K562 (cell line): ENCODE measurements around the gene PHF21A. TPM values are rescaled to one million over a fixed set of nuclear protein-coding genes. Genes with fewer than 3 reads are reported as not detected.

Experiments
- BRD9 ChIP-seq: fragments of 450-650 bp; IDR thresholded peaks from 2 replicates; pipeline ENCODE4 v1.6.1; 2018; ENCODE audit warnings: low read depth; ENCODE audit not compliant: partially characterized antibody
- CBFA2T3 ChIP-seq: fragments of 450-650 bp; IDR thresholded peaks from 2 replicates; pipeline ENCODE4 v1.6.1; 2017
- CTBP1 ChIP-seq: fragments of 450-650 bp; IDR thresholded peaks from 2 replicates; pipeline ENCODE4 v1.6.1; 2016; ENCODE audit warnings: borderline replicate concordance
- DDX20 ChIP-seq: fragments of 450-650 bp; IDR thresholded peaks from 2 replicates; pipeline ENCODE4 v1.6.1; 2016; ENCODE audit warnings: missing genetic modification characterization, low read depth, mild to moderate bottlenecking, missing compliant biosample characterization, moderate library complexity
- EGR1 ChIP-seq: fragments of 450-650 bp; conservative IDR thresholded peaks from 2 replicates; pipeline ENCODE4 v1.6.1; 2017; ENCODE audit warnings: mild to moderate bottlenecking
- EP300 ChIP-seq: IDR thresholded peaks from 2 replicates; pipeline ENCODE4 v1.6.1; 2012; ENCODE audit warnings: low read length, improper control_type of control experiment
- FOXJ2 ChIP-seq: fragments of 200-800 bp; sonication (Bioruptor generic); IDR thresholded peaks from 2 replicates; pipeline ENCODE4 v1.6.1; 2016; ENCODE audit warnings: missing genetic modification characterization, missing compliant biosample characterization
- GATA2 ChIP-seq: sonication (generic); formaldehyde crosslinking; IDR thresholded peaks from 2 replicates; pipeline ENCODE4 v1.4.0; 2020; ENCODE audit warnings: mild to moderate bottlenecking, missing genetic modification reagents
- HMBOX1 ChIP-seq: sonication (generic); IDR thresholded peaks from 2 replicates; pipeline ENCODE4 v1.6.1; 2016
- HOXB6 ChIP-seq: fragments of 250-450 bp; sonication (Bioruptor Pico); IDR thresholded peaks from 2 replicates; pipeline ENCODE4 v1.5.1; 2022; ENCODE audit warnings: mild to moderate bottlenecking, borderline replicate concordance
- IFI16 ChIP-seq: fragments of 250-450 bp; sonication (Bioruptor Pico); IDR thresholded peaks from 2 replicates; pipeline ENCODE4 v2.1.2; 2022; ENCODE audit warnings: mild to moderate bottlenecking, inconsistent platforms
- ILK ChIP-seq: fragments of 450-650 bp; IDR thresholded peaks from 2 replicates; pipeline ENCODE4 v1.6.1; 2016; ENCODE audit warnings: missing genetic modification characterization, low read depth, mild to moderate bottlenecking, missing compliant biosample characterization, moderate library complexity, borderline replicate concordance
- LARP7 ChIP-seq: fragments of 450-650 bp; IDR thresholded peaks from 2 replicates; pipeline ENCODE4 v1.6.1; 2016
- LCOR ChIP-seq: sonication (generic); formaldehyde crosslinking; IDR thresholded peaks from 2 replicates; pipeline ENCODE4 v1.8.0; 2022; ENCODE audit warnings: mild to moderate bottlenecking, missing genetic modification reagents
- MLX ChIP-seq, 2 experiments: fragments of 450-650 bp in 1 of 2; sonication (generic) in 1 of 2; formaldehyde crosslinking; conservative IDR thresholded peaks; 2 replicates each; pipeline versions ENCODE4 v1.4.0 to v1.8.1; 2020 to 2022; ENCODE audit warnings: mild to moderate bottlenecking in 1 of 2, missing genetic modification reagents in 1 of 2
- MYC ChIP-seq, 2 experiments: fragments of 250-450 bp in 1 of 2; sonication (Bioruptor Pico) in 1 of 2; IDR thresholded peaks; 2 replicates each; pipeline versions ENCODE4 v1.5.1 to v1.6.1; 2012 to 2021; ENCODE audit warnings: low read depth in 2 of 2, borderline replicate concordance in 1 of 2, improper control_type of control experiment in 1 of 2, low read length in 1 of 2, mild to moderate bottlenecking in 1 of 2, moderate library complexity in 1 of 2
- NFXL1 ChIP-seq: fragments of 450-650 bp; formaldehyde crosslinking; IDR thresholded peaks from 2 replicates; pipeline ENCODE4 v1.4.0; 2021; ENCODE audit warnings: mild to moderate bottlenecking
- NR2F6 ChIP-seq: fragments of 450-650 bp; formaldehyde crosslinking; IDR thresholded peaks from 2 replicates; pipeline ENCODE4 v1.4.0; 2020; ENCODE audit warnings: mild to moderate bottlenecking
- POLR2AphosphoS2 ChIP-seq: IDR thresholded peaks from 2 replicates; pipeline ENCODE4 v1.6.1; 2012; ENCODE audit warnings: low read length, improper control_type of control experiment
- POLR2B ChIP-seq: fragments of 450-650 bp; IDR thresholded peaks from 2 replicates; pipeline ENCODE4 v1.6.1; 2018; ENCODE audit warnings: low read depth; ENCODE audit not compliant: partially characterized antibody
- TFAP4 ChIP-seq: sonication (generic); formaldehyde crosslinking; IDR thresholded peaks from 2 replicates; pipeline ENCODE4 v1.8.0; 2022; ENCODE audit warnings: missing genetic modification reagents, mild to moderate bottlenecking, moderate library complexity, borderline replicate concordance
- ZBTB7A ChIP-seq: IDR thresholded peaks from 2 replicates; pipeline ENCODE4 v1.6.1; 2011; ENCODE audit warnings: low read depth, mild to moderate bottlenecking, low read length, moderate library complexity, borderline replicate concordance; ENCODE audit not compliant: control insufficient read depth
- ZEB2 ChIP-seq: fragments of 450-650 bp; IDR thresholded peaks from 2 replicates; pipeline ENCODE4 v1.6.1; 2016
- ZNF143 ChIP-seq: sonication (generic); formaldehyde crosslinking; IDR thresholded peaks from 2 replicates; pipeline ENCODE4 v1.9.0; 2022; ENCODE audit warnings: mild to moderate bottlenecking, missing genetic modification reagents
- ZNF184 ChIP-seq: sonication (generic); formaldehyde crosslinking; IDR thresholded peaks from 2 replicates; pipeline ENCODE4 v1.5.0; 2020; ENCODE audit warnings: missing genetic modification reagents
- ZNF311 ChIP-seq: fragments of 250-450 bp; sonication (Bioruptor Pico); IDR thresholded peaks from 2 replicates; pipeline ENCODE4 v1.4.0; 2020; ENCODE audit warnings: mild to moderate bottlenecking, moderate library complexity
- ZNF584 ChIP-seq: fragments of 200-800 bp; sonication (Bioruptor generic); IDR thresholded peaks from 2 replicates; pipeline ENCODE4 v1.6.1; 2016; ENCODE audit warnings: low read depth, mild to moderate bottlenecking, missing genetic modification characterization, missing compliant biosample characterization
- ZZZ3 ChIP-seq: fragments of 450-650 bp; IDR thresholded peaks from 2 replicates; pipeline ENCODE4 v1.6.1; 2016; ENCODE audit warnings: antibody characterized with exemption, mild to moderate bottlenecking, moderate library complexity
- polyA plus RNA-seq, 8 experiments: library from polyadenylated mRNA; depleted of rRNA in 4 of 8; stranded (reverse) in 5 of 8; unstranded in 3 of 8; fragments of >200 nt; fragmentation: Nextera tagmentation in 2 of 8; fragmentation: Illumina TruSeq in 1 of 8; extraction: Ambion mirVana in 2 of 8; extraction: Trizol in 1 of 8; gene quantifications; 2 replicates each; pipeline versions ENCODE4 v1.2.1 to v1.2.3, GENCODE V29; 2011 to 2014; ENCODE audit warnings: inconsistent platforms in 1 of 8, missing spikeins in 1 of 8
- total RNA-seq, 7 experiments: library from RNA; depleted of rRNA in 6 of 7; stranded (reverse); fragments of >200 nt in 6 of 7; fragmentation: Illumina TruSeq in 2 of 7; extraction: Trizol in 2 of 7; gene quantifications; 2 replicates each; pipeline versions ENCODE4 v1.2.1 to v1.2.3, GENCODE V29; 2011 to 2021; ENCODE audit warnings: low replicate concordance in 1 of 7

The PHF21A gene
- total and polyA plus RNA-seq, 9 of the 15 experiments (the other 6 are each of a cell fraction or from before 2014, with no cell fraction given) = 1.5 to 32.4 (median 10.7) TPM

- TF ChIP-seq BRD9 = peak; percentile 20
- TF ChIP-seq IFI16 (CRISPR knock-in tag) = no peak
- TF ChIP-seq TFAP4 = peak; percentile 60; the same call in 1 of the 2 replicates
- TF ChIP-seq HMBOX1 = peak; percentile 97
- no peak for TF ChIP-seq DDX20
- TF ChIP-seq ZNF311 (CRISPR knock-in tag) = no peak
- no peak for TF ChIP-seq NFXL1 (CRISPR knock-in tag)
- no peak for TF ChIP-seq HOXB6 (CRISPR knock-in tag)
- no peak for TF ChIP-seq EGR1
- TF ChIP-seq CTBP1 = peak; percentile 45; the same call in 1 of the 2 replicates
- no peak for TF ChIP-seq ZNF584 (CRISPR knock-in tag)
- TF ChIP-seq CBFA2T3 = 0 out of 2 replicates have a peak, but pooled peaks have one; percentile 2
- TF ChIP-seq NR2F6 (CRISPR knock-in tag) = no peak
- no peak for TF ChIP-seq FOXJ2 (tag)
- TF ChIP-seq LARP7 = no peak
- TF ChIP-seq ZBTB7A = no peak; the same call in 1 of the 2 replicates
- no peak for TF ChIP-seq LCOR
- no peak for TF ChIP-seq ZZZ3
- no peak for TF ChIP-seq ZNF184 (CRISPR knock-in tag)
- TF ChIP-seq MLX (CRISPR knock-in tag; conservative IDR thresholded peaks at IDR 0.05) = no peak
- TF ChIP-seq ZNF143 = no peak
- TF ChIP-seq GATA2 = peak; percentile 56; the same call in 1 of the 2 replicates
- TF ChIP-seq MYC (IDR thresholded peaks at IDR 0.05; ENCODE audit: low read depth, low read length) = no peak
- TF ChIP-seq MYC (CRISPR knock-in tag; IDR thresholded peaks at IDR 0.05; ENCODE audit: borderline replicate concordance, low read depth) = no peak
- no peak for TF ChIP-seq POLR2B
- TF ChIP-seq POLR2AphosphoS2 = no peak
- no peak for TF ChIP-seq ILK (tag)
- peak; percentile 32; the same call in 1 of the 2 replicates for TF ChIP-seq ZEB2
- no peak for TF ChIP-seq EP300
These were observed 14.5 kb downstream of the PHF21A start (continued) for GRCh38 chr11:46106530-46107407.
